Measurements from ENCODE around the gene WDR48. TPM values are rescaled to one million over a fixed set of nuclear protein-coding genes. Genes with fewer than 3 reads are reported as not detected.

The WDR48 gene
- polyA plus RNA-seq, 1 donor from 2014 or later, result 111 TPM

- Histone ChIP-seq H3K27ac (ENCODE audit: low read length) (no peak overlapping the region), H3K9ac (ENCODE audit: low read length) (no peak overlapping the region), H3K79me2 (replicated peaks; ENCODE audit: insufficient read depth, low read length) (no peaks in the 10 kb centered on the region), H3K9me3 (ENCODE audit: low read length) (no peaks in the 10 kb centered on the region), H3K36me3 (ENCODE audit: insufficient read depth, low read length) (peaks cover 7% of the 10 kb centered on the region), H3K4me2 (ENCODE audit: low read length) (no peak overlapping the region), H4K20me1 (ENCODE audit: insufficient read depth) (no peaks in the 10 kb centered on the region), H3F3A (ENCODE audit: insufficient read depth, low read length, poor library complexity, severe bottlenecking) (no peaks in the 10 kb centered on the region), H3K4me3 (ENCODE audit: low read length) (no peak overlapping the region), H3K9me2 (ENCODE audit: insufficient read depth, low read length) (no peaks in the 10 kb centered on the region), H3K27me3 (ENCODE audit: insufficient read depth, low read depth, low read length) (no peaks in the 10 kb centered on the region), H2AFZ (ENCODE audit: low read depth, low read length) (no peak overlapping the region)
- TF ChIP-seq MXI1 (conservative IDR thresholded peaks at IDR 0.05; ENCODE audit: poor library complexity, severe bottlenecking) (no peak), POLR2AphosphoS5 (IDR thresholded peaks at IDR 0.05) (no peak), REST (IDR thresholded peaks at IDR 0.05; ENCODE audit: borderline replicate concordance) (no peak), TAF1 (IDR thresholded peaks at IDR 0.05; ENCODE audit: low read depth) (no peak), EZH2 (IDR thresholded peaks at IDR 0.05; ENCODE audit: borderline replicate concordance, insufficient read depth, low read length, poor library complexity, severe bottlenecking) (no peak), SMC3 (conservative IDR thresholded peaks at IDR 0.05; ENCODE audit: poor library complexity) (no peak), RAD21 (conservative IDR thresholded peaks at IDR 0.05) (no peak), CTCF (IDR thresholded peaks at IDR 0.05; ENCODE audit: poor library complexity, severe bottlenecking) (no peak), EP300 (conservative IDR thresholded peaks at IDR 0.05; ENCODE audit: poor library complexity, severe bottlenecking) (no peak)
These were observed 85.0 kb downstream of the WDR48 start for GRCh38 chr3:39136533-39137434.

GRCh38 chr3:39137435-39137936, 85.7 kb downstream of the WDR48 start:
- H3K27ac ChIP-seq (ENCODE audit: low read length), result no peak overlapping the region
- H3K79me2 ChIP-seq (replicated peaks; ENCODE audit: insufficient read depth, low read length), result no peaks in the 10 kb centered on the region
- H3K36me3 ChIP-seq (ENCODE audit: insufficient read depth, low read length), result peaks cover 7% of the 10 kb centered on the region
- no peaks in the 10 kb centered on the region for H4K20me1 ChIP-seq (ENCODE audit: insufficient read depth)
- H3K4me2 ChIP-seq (ENCODE audit: low read length), result no peak overlapping the region
- H3K9ac ChIP-seq (ENCODE audit: low read length), result no peak overlapping the region
- no peak overlapping the region for H2AFZ ChIP-seq (ENCODE audit: low read depth, low read length)
- H3F3A ChIP-seq (ENCODE audit: insufficient read depth, low read length, poor library complexity, severe bottlenecking), result no peaks in the 10 kb centered on the region
- H3K9me3 ChIP-seq (ENCODE audit: low read length), result no peaks in the 10 kb centered on the region
- no peak for TF ChIP-seq CTCF (IDR thresholded peaks at IDR 0.05; ENCODE audit: poor library complexity, severe bottlenecking)
- no peak for TF ChIP-seq REST (IDR thresholded peaks at IDR 0.05; ENCODE audit: borderline replicate concordance)
- no peak for TF ChIP-seq EZH2 (IDR thresholded peaks at IDR 0.05; ENCODE audit: borderline replicate concordance, insufficient read depth, low read length, poor library complexity, severe bottlenecking)
- no peak for TF ChIP-seq TAF1 (IDR thresholded peaks at IDR 0.05; ENCODE audit: low read depth)
- no peak for TF ChIP-seq RAD21 (conservative IDR thresholded peaks at IDR 0.05)
- no peak for TF ChIP-seq MXI1 (conservative IDR thresholded peaks at IDR 0.05; ENCODE audit: poor library complexity, severe bottlenecking)
- no peak for TF ChIP-seq EP300 (conservative IDR thresholded peaks at IDR 0.05; ENCODE audit: poor library complexity, severe bottlenecking)
- TF ChIP-seq POLR2AphosphoS5 (IDR thresholded peaks at IDR 0.05), result no peak
- no peak for TF ChIP-seq SMC3 (conservative IDR thresholded peaks at IDR 0.05; ENCODE audit: poor library complexity)
- no peaks in the 10 kb centered on the region for H3K9me2 ChIP-seq (ENCODE audit: insufficient read depth, low read length)
- H3K4me3 ChIP-seq (ENCODE audit: low read length), result no peak overlapping the region
- no peaks in the 10 kb centered on the region for H3K27me3 ChIP-seq (ENCODE audit: insufficient read depth, low read depth, low read length)

Data from neural cell (in vitro differentiated cells).